Measurements from ENCODE around the gene PDXK. TPM values are rescaled to one million over a fixed set of nuclear protein-coding genes. Genes with fewer than 3 reads are reported as not detected.

The PDXK gene
- total and polyA plus RNA-seq, 2 of the 13 experiments (the other 11 are each of a cell fraction or from before 2014, with no cell fraction given), result 114 to 184 TPM

DNA sequence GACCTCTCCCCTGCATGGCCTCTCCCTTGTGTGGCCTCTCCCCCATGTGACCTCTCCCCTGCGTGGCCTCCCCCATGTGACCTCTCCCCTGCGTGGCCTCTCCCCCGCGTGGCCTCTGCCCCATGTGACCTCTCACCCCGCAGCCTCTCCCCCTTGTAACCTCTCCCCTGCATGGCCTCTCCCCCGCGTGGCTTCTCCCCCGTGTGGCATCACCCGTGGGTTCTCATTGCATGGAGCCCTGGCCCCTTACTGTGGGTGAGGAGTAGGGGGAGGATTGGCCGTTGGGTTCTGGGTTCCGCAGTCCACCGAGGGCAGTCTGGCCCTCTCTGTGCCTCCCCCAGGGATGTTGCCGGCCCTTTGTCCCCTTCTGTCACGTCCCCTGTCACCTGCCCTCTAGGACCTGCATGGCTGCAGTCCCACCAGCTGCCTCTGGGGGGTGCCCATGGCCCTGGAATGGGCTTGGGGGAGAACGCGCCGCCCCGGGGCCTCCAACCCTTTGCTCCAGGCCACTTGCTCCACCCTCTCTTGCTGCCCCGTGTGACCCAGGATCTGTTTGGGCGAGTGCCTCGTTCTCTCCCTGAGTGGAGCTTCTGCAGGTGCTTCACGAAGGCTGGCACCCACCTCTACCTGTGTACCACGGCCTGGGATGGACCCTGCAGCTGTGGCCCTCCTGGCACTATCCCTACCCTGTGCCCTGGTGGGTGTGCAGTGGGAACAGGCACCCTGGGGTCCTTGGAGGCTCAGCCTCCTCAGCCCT, 91.8 kb downstream of the PDXK start (continued):
- 0 out of 2 replicates have a peak, but pooled peaks have one; percentile 15 for TF ChIP-seq JUN (CRISPR knock-in tag; IDR thresholded peaks at IDR 0.05)
- no peak for TF ChIP-seq KLF12 (CRISPR knock-in tag; IDR thresholded peaks at IDR 0.05; ENCODE audit: borderline replicate concordance)
- TF ChIP-seq JARID2 (CRISPR knock-in tag; IDR thresholded peaks at IDR 0.05; ENCODE audit: insufficient replicate concordance), result no peak
- no peak for TF ChIP-seq RFXANK (CRISPR knock-in tag; IDR thresholded peaks at IDR 0.05)
- TF ChIP-seq CHD2 (IDR thresholded peaks at IDR 0.05; ENCODE audit: low read depth, low read length), result no peak
- TF ChIP-seq ATF1 (CRISPR knock-in tag; IDR thresholded peaks at IDR 0.05), result no peak
- no peak for TF ChIP-seq CCAR2 (optimal IDR thresholded peaks at IDR 0.05; ENCODE audit: low read depth, low read length)
- no peak for TF ChIP-seq TBL1XR1 (IDR thresholded peaks at IDR 0.05; ENCODE audit: borderline replicate concordance, low read length, partially characterized antibody)
- 0 out of 2 replicates have a peak, but pooled peaks have one; percentile 42 for TF ChIP-seq FOXO1 (CRISPR knock-in tag; IDR thresholded peaks at IDR 0.05)
- TF ChIP-seq ZNF891 (CRISPR knock-in tag; IDR thresholded peaks at IDR 0.05), result peak; percentile 89
- TF ChIP-seq, protein P1, sequence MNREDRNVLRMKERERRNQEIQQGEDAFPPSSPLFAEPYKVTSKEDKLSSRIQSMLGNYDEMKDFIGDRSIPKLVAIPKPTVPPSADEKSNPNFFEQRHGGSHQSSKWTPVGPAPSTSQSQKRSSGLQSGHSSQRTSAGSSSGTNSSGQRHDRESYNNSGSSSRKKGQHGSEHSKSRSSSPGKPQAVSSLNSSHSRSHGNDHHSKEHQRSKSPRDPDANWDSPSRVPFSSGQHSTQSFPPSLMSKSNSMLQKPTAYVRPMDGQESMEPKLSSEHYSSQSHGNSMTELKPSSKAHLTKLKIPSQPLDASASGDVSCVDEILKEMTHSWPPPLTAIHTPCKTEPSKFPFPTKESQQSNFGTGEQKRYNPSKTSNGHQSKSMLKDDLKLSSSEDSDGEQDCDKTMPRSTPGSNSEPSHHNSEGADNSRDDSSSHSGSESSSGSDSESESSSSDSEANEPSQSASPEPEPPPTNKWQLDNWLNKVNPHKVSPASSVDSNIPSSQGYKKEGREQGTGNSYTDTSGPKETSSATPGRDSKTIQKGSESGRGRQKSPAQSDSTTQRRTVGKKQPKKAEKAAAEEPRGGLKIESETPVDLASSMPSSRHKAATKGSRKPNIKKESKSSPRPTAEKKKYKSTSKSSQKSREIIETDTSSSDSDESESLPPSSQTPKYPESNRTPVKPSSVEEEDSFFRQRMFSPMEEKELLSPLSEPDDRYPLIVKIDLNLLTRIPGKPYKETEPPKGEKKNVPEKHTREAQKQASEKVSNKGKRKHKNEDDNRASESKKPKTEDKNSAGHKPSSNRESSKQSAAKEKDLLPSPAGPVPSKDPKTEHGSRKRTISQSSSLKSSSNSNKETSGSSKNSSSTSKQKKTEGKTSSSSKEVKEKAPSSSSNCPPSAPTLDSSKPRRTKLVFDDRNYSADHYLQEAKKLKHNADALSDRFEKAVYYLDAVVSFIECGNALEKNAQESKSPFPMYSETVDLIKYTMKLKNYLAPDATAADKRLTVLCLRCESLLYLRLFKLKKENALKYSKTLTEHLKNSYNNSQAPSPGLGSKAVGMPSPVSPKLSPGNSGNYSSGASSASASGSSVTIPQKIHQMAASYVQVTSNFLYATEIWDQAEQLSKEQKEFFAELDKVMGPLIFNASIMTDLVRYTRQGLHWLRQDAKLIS (CRISPR knock-in tag; IDR thresholded peaks at IDR 0.05), result no peak
- TF ChIP-seq ATF5 (CRISPR knock-in tag; IDR thresholded peaks at IDR 0.05; ENCODE audit: low read depth), result no peak
- no peak for TF ChIP-seq ZNF335 (CRISPR knock-in tag; IDR thresholded peaks at IDR 0.05)
- TF ChIP-seq YEATS2 (CRISPR knock-in tag; IDR thresholded peaks at IDR 0.05; ENCODE audit: borderline replicate concordance), result no peak
- TF ChIP-seq, protein P2, sequence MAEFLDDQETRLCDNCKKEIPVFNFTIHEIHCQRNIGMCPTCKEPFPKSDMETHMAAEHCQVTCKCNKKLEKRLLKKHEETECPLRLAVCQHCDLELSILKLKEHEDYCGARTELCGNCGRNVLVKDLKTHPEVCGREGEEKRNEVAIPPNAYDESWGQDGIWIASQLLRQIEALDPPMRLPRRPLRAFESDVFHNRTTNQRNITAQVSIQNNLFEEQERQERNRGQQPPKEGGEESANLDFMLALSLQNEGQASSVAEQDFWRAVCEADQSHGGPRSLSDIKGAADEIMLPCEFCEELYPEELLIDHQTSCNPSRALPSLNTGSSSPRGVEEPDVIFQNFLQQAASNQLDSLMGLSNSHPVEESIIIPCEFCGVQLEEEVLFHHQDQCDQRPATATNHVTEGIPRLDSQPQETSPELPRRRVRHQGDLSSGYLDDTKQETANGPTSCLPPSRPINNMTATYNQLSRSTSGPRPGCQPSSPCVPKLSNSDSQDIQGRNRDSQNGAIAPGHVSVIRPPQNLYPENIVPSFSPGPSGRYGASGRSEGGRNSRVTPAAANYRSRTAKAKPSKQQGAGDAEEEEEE (CRISPR knock-in tag; IDR thresholded peaks at IDR 0.05; ENCODE audit: borderline replicate concordance), result no peak
- TF ChIP-seq ZMYM4 (CRISPR knock-in tag; IDR thresholded peaks at IDR 0.05), result no peak
- TF ChIP-seq TAF15 (IDR thresholded peaks at IDR 0.05; ENCODE audit: low read depth, low read length, poor library complexity, severe bottlenecking), result no peak
- no peak for TF ChIP-seq RFXAP (CRISPR knock-in tag; IDR thresholded peaks at IDR 0.05; ENCODE audit: borderline replicate concordance)
- TF ChIP-seq FOXM1 (CRISPR knock-in tag; IDR thresholded peaks at IDR 0.05), result no peak
- no peak for TF ChIP-seq EHMT2 (IDR thresholded peaks at IDR 0.05; ENCODE audit: borderline replicate concordance, low read depth, low read length)
- TF ChIP-seq RNF2 (conservative IDR thresholded peaks at IDR 0.05; ENCODE audit: low read depth), result no peak
- TF ChIP-seq FOXP1 (IDR thresholded peaks at IDR 0.05), result no peak
- TF ChIP-seq FOXP1 (CRISPR knock-in tag; IDR thresholded peaks at IDR 0.05), result no peak
- TF ChIP-seq TOPORS (CRISPR knock-in tag; IDR thresholded peaks at IDR 0.05), result no peak
- TF ChIP-seq ZNF766 (CRISPR knock-in tag; IDR thresholded peaks at IDR 0.05; ENCODE audit: borderline replicate concordance), result no peak

All from HepG2 (cell line).